Stimulated activated CD4-positive, alpha-beta T cell treated with anti-CD3 and anti-CD28 coated beads, TNF-alpha, amount 100 ng/mL, for 1 hour (primary cell): ENCODE results near the gene OLFM3.

ENCODE experiments used
- DNase-seq, 3 donors: peaks; one replicate each; pipeline ENCODE4 v3.0.0-alpha.2; 2020; ENCODE audit warnings: low read depth in 3 of 3, low spot score in 1 of 3

OLFM3 gene

DNA sequence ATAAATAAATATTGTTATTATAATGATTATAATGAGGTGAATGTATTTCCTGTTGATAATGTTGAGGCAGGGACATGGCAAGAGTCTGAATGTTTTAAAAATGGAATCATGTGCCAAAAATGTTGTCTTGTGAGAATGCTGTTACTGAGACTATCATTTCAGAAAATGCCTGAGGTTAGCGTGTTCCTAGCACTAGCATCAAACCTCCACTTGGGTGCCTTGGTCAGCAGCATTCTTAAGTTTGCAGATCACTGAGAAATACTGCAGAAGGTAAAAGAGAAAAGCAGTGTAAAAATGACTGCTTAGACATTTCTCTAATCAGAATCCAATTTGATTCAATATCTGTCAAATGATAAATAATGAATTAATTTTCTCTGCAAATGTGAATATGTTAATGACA is 50.8 kb downstream of the OLFM3 start:
- no peak for DNase-seq

DNA sequence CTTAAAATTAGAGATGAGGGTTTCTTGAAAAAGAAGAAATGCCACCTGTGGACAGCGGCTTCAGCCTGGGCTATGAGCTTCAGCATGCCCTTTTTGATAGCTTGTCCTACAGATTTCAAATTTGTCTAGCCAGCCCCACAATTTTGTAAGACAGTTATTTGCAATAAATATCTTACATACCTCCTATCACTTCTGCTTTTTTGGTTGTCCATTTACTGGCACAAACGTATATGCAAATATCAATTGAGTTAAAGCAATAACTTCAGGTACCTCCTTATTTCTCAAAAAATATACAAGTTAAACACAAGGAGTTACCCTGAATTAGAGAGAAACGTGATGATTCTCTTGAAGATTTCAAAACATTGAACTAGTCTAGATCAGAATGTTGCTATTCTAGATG is 53.5 kb downstream of the OLFM3 start:
- no peak for DNase-seq

DNA sequence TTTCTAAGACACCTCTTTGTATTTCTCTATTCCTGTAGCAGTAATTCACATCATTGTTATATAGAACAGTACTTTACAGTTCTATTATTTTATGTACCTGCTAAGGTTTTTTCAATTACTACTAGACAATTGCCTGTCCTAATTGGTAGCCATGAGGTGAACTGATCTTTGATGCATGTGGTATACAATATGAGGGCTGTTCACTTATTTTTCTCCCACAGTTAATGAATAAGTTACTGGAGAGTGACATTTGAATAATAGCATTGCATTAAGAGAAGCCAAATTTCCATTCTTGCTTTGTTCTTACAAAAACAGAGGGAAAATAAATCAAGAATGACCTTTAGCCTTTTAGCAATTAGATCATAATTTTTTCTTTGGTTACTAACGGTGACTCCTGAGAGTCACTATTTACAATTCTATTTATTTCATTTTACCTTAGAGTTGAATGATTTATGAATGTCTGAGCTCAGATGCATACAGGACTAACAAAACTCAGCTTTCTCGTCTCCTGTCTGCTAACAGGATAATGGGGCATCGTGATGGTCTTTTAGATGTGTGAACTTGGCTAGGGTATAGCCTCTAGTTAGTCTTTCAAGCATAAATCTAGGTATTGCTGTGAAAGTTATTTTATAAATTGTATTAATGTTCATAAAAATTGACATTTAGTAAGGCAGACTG is 54.1 kb downstream of the OLFM3 start:
- DNase-seq, result no peak

DNA sequence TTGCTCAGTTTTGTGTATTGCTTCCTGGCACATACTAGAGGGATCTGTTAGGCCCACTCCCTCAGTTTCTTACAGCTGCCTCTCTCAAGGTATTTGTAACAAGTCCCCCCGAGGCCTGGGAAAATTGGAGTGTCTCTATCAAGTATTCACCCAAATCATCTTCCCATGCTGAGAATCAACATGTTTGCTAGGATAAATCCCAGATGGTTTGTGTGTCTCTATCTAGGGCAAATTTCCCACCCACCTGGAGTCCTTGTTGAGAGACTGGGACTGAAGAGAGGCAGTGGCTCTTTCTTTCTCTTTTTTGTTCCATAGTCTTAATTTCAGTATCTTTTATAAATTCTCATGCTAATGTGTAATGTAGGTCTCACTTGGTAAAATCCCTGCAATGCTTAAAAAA is 58.0 kb downstream of the OLFM3 start:
- DNase-seq, result no peak

DNA sequence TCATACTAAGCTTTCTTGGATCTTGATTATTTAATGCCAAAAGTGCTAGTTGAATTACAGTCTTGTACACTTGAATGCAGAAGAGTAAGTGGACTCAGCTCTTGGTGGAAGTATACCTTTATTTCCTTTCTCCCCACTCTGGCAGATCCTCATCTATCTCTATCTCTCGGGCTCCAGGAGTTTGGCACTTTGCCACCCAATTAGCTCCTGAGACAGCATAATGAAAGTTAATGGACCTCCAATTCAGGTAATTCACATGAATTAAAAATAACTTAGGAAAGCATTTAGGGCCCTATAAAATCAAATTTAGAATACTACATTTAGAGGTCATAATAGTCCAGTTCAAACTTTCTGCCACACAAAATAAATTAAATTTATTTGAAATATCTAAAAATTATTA is 67.4 kb downstream of the OLFM3 start:
- no peak for DNase-seq

DNA sequence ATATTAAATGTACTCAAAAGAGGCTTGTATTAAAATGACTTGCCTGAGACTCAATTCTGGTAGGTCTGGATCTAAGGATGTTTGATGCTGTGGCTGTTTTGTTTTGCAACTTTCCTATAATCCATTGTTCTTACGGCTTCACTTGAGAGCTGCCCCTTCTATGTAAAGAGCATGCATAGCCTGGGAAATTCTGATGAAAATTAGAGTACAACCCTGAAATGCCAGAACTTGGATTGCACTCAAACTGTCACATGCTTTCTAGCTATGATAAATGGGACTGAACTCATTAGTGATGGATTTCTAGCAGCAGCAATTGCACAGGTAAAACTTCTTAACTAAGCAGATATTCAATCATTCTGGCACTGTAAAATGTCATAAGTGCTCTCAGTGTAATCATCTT is 67.9 kb downstream of the OLFM3 start:
- no peak for DNase-seq

DNA sequence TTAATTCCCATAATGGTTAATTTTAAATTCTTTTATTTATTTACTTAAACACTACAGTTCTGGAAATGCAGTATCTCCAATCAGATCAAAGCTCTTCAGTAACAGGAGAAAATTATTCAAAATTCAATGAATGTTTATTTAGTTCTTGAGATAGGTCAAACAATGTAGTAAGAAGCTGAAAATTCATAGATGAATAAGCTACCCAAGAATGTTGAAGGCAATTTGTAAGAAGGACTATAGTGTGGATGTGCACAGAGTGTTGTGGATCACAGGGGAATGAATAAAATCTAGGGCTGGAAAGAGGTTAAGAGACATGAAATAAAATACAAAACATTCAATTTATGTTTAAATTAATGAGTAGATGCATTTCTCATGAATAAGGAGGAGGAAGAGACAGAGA is 72.0 kb downstream of the OLFM3 start:
- DNase-seq, result no peak

DNA sequence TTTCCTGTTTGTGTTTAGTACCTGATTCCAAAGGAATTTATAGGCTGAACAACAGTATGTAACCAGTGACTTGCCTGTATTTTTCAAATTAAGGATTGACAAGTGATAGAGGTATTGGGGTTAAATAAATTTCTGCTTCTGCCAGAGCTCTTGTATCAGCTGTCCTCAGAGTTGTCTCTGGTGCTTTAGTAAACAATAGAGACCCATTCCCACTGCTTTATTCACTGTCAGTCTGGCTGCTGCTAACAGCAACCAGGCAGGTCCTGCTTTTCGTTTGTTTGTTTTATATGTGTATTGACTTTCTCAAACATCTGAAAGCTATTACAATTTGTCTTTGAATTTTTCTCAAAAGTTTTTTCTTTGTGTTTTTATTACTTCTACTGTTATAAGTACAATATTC is 76.1 kb downstream of the OLFM3 start:
- DNase-seq, result no peak

DNA sequence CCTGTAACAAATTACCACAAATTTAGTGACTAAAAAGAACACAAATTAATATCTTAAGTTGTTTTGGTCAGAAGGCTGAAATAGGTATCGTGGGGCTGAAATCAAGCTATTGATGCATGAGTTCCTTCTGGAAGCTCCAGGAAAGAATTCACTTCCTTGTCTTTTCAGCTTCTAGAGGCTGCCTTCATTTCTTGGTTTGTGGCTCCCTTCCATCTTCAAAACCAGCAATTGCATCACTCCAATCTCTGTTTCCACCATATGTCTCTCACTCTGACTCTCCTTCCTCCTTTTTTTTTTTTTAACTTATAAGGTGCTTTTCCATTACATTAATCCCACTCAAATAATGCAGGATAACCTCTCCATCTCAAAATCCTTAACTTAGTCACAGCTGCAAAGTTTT is 78.4 kb downstream of the OLFM3 start:
- no peak for DNase-seq

DNA sequence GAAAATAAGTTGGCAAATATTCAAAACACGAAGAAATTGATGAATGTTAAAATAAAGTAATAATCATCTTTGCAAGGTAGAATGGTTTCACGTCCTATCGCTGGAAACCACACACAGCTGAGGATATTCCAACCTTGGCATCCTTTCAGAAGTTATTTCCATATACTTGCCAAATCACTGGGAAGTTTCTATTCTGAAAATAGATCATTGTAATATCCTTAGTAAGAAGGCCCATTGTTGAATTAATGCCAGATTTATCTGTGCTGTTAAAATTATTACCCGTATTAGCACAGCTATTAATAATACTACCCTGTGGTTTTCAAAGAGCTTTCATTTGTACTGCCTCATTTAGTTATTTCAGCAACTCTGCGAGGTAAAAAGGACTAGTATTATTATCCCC is 81.1 kb downstream of the OLFM3 start:
- DNase-seq, result no peak

DNA sequence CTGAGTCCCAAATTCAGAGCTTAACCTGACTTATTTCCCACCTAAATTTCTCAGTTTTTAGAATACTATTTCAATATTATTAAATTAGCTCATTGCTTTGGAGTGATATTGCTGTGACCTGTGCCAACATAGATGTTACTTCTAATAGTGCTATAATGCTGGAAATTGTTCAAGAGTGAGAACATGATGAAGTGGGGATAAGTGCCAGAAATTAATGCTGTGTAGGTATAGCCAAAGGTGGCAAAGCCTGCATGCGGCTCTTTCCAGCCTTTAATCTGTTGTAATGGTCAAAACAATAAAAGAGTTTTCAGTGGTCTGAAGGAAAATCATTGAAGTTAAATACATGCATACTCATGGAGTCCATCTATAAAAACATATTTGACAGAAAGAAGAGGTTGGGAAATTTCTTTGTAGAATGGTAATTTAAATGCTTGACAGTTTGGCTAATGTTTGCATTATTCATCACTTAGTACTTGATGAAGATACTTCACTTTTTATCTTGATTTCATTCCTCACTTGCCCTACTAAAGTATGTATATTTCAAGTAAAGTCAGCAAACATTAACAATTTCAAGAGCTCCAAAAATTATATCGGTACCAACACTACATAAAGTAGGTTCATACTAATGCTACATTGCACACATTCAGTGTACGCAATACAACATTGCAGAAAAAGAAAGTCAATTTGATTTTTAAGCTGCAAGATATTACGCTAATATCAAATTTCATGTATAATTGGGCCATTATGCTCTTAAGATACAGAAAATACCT is 82.1 kb downstream of the OLFM3 start:
- no peak for DNase-seq

DNA sequence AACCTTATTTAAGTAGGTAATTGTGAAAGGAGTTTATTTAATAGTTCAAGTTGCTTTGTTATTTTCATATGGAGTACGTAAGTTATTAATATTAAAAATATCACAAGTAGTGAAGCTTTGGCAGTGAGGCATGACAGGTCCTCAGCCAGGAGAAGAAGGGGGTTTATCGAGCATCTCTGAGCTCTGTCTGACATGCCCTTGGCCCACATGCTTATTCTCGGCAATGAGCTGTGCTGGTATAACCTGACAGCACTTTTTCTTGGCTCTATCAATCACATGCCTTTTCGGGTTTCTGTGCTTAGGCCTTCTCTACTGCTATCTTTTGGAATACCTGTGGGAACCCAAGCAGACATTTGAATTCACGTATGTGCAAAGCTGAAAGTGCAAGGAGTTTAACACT is 84.8 kb downstream of the OLFM3 start:
- DNase-seq, result no peak

DNA sequence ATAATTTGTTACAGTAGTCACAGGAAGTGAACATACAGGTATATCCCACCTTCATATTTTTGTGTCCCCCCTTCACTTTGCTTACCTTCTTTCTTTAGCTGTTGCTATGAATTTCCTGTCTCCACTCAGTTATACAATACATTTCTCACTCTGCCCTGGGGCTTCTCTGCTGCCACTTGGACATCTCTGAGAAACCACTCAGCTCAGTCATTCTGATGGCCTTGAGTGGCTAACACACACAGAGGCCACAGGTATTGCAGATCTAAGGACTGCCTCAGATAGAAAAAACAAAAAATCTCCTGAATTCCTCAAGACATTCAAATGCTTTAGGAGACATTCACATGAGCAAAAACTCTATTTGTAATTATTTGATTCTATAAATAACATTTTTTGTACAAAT is 87.7 kb downstream of the OLFM3 start:
- DNase-seq, result no peak

DNA sequence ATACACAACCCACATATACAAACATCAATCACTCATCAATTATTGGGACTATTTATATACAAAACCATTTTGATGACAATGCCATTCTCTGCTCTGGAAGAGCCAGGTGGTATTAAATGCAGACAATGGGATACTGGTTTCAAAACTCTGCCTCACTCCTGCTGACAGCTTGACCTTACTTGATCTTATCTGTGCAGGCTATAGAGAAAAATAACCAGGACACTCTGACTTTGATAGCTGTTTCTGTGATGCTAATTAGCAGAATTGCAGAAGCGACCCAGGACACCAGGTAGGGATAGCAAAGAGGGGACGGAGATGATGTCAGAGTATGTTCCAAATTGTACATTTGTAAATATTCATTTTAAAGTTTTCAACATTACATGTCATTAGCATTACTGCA is 89.5 kb downstream of the OLFM3 start:
- no peak for DNase-seq

DNA sequence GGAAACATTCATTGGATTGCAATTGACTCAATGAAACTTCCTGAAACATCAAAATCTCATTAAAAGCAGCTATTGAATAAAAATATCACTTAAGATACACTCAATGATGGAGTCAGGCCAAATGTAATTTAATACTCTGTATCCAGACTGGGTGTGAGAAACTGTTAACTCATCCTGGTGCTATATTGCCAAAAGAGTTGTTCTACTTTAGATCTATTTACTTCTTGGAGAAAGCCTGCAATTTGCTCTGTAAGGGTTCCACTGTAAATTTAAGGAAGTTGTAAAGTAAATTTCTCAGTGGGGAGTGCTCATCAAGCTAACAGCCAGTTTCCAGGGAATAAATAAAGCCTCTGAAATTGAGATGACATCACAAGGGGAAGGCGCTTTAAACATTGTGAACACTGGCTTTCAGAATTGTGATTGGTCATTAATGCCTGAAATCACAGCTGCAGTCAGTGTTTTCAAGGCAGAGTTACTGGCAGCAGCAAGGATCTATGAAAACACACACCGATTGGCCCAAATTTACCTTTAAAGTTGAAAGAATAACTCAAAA is 91.4 kb downstream of the OLFM3 start:
- no peak for DNase-seq

DNA sequence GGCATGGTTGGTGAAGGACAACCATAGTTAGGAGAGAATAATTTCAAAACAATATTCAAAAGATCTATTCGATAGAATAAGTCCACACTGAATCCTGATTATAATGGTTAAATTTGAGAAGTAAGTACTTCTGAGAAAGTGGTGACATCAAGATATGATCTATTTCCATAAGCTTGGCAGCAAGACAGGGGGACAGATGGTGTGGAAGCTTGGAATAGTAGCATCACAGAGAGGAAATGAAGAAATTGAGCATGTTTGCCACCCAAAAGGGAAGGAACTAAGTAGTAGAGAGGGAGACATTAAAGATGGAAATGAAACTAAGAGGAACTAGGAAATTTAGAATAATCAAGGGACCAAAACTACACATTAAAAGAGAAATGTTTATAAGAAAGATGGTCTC is 94.5 kb downstream of the OLFM3 start:
- no peak for DNase-seq

DNA sequence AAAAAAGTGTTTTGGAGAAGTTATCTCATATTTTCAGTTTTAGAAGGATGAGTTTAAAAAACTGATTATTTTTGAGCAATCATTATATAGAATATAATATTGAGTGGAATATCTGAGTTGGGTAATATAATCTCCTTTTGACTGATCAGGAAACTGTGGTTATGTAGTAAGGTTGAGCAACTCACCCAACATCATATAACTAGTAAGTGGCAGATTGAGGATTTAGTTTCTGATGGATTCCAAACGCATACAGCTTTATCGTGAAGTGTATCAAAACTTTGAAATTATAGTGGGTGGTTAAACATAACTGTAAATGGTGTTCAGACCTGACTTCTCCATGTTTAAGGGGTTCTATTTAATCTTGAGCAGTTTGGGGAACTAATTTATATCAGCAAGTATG is 98.6 kb downstream of the OLFM3 start:
- no peak for DNase-seq

DNA sequence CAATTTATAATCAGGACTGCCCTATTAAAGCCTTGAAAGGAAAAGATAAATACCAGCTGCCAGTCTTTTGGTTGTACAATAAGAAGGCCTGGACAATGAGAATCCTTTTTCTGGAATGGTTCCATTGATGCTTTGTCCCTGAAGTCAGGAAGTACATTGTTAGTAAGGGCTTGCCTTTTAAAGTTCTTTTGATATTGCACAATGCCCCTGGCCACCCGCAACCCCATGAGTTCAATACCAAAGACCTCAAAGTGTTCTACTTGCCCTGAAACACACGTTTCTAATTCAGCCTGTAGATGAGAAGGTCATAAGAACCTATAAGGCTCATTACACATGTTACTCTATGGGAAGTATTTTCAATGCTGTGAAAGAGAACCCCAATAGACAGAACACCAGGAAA is 112.1 kb downstream of the OLFM3 start:
- no peak for DNase-seq

DNA sequence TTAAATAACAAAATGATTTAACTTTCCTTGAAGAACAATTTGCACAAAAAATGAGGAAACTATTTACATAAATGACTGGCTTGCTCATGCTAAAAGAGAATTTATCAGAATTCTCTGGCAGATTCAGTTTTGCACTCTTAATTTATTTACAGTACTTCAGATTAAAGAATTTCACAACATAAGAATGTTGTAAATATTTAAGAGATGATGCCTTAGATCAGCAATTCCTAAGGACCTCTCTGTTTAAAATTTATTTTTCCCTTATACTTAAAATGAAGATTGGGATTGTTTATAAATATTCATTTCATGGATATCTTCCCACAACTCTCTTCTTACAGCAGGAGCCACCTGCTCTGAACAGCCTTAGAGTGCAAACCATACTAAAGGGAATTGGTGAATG is 120.8 kb downstream of the OLFM3 start:
- DNase-seq, result no peak

DNA sequence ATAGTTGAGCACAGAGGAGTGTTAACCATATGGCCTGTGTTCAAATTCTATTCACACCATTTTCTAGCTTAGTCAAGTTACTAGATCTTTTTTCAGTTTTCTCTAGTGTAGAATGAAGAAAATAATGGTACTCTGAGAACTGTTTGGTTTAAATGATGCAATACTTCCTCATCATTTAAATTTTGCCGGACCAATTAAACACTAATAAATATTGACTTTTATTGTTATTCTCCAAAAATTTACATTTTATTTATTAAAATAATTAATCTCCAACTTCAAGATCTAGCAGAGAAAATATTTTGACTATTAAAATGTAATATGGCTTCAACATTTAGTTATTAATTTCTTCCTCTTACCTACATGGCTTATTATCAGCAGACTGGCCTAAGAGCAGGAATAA is 123.1 kb downstream of the OLFM3 start:
- DNase-seq, result no peak

DNA sequence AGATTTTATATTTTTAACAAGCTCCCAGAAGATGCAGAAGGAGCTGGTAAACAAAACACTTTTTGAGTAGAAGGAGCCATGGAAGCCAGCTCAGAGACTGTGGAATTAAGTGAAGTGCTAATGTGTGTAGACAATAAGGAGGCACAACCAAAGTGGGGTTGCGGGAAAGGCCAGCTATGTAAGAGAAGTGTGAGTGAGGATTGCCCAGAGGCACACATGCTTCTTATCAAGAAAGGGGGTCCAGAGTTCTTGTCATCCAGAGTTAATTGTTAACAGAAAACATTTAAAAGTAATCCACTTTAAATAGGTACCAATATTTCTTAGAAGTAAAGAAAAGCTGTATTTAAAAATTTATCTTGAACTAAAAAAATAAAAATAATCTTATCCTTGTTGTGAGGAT is 136.8 kb downstream of the OLFM3 start:
- no peak for DNase-seq

DNA sequence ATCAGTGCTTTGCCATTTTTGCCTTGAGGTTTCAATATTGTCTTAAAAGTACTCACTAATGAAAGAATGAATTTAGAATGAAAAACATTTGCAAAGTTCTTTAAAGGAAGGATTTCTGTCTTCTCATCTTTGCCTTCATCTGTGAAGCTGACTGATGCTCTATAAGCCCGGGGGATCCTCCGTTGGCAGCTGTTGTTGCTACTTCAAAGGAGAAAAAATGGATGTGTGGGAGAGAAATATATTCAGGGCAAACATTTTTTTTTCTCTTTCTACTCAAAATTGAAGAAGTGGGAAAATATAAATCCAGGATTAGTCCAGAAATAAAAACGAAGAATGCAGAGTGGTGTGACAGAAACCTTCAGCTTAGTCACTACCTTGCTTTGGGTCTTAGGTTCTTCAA is 142.5 kb downstream of the OLFM3 start:
- no peak for DNase-seq

DNA sequence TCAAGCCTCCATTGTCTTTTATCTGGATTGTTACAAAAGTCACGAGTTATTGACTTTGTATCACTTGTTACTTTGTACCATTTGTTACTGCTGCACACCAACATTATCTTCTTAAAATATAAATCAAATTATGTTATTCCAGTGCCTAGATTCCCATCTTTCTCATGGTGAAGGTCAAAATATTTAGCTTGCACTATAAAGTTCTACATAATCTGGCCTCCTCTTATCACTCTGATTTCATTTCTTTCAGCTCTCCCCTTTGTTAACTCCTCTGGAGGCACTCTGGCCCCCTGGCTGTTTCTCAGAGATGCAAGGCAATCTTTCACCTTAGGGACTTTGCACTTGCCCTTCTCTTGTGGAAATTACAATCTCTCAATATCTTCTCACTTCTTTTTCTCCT is 143.8 kb downstream of the OLFM3 start:
- no peak for DNase-seq
